ENCODE results near the gene UNC5C.

DNA sequence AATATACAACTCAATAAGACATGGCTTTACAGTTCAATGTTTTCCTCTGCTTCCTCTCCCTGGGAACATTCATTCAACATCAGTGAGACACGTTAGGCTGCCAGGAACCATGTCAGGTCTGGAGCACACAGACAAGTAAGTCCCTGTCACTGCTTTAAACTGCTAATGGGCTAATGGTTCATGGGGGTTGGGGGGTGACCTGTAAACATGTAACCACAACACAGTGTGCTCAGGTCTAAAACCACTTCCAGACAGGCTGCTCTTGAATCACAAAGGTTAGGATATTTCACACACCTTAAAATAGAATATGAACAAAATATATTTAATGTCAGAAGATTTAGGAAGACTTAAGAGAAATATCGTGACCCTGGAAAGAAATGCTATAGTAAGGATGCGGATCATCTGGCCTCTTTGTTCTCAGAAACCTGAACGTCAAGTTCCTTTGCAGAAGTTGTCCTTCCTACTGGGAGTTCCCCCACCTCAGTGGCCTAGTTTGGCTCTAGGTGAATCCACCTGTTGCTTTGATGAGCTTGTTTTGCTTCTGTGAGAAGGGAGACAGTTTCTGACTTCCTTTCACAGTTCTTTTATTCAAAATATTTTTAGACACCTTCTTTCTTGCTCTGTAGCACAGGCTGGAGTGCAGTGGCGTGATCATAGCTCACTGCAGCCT is 359.9 kb downstream of the UNC5C start:
- TF ChIP-seq, protein P1, sequence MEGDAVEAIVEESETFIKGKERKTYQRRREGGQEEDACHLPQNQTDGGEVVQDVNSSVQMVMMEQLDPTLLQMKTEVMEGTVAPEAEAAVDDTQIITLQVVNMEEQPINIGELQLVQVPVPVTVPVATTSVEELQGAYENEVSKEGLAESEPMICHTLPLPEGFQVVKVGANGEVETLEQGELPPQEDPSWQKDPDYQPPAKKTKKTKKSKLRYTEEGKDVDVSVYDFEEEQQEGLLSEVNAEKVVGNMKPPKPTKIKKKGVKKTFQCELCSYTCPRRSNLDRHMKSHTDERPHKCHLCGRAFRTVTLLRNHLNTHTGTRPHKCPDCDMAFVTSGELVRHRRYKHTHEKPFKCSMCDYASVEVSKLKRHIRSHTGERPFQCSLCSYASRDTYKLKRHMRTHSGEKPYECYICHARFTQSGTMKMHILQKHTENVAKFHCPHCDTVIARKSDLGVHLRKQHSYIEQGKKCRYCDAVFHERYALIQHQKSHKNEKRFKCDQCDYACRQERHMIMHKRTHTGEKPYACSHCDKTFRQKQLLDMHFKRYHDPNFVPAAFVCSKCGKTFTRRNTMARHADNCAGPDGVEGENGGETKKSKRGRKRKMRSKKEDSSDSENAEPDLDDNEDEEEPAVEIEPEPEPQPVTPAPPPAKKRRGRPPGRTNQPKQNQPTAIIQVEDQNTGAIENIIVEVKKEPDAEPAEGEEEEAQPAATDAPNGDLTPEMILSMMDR (IDR thresholded peaks at IDR 0.05), result no peak
- no peak for TF ChIP-seq POLR2A (IDR thresholded peaks at IDR 0.05; ENCODE audit: low read depth)
